C4-2B (cell line): Measurements from ENCODE around the gene ANKRD44.

Source experiments
- ZFX ChIP-seq: fragments of 450-650 bp; IDR thresholded peaks from 2 replicates; pipeline ENCODE4 v1.6.1; 2017
- TF ChIP-seq, protein P1 (sequence below): fragments of 450-650 bp; conservative IDR thresholded peaks from 2 replicates; pipeline ENCODE4 v1.5.1; 2017; ENCODE audit warnings: mild to moderate bottlenecking

DNA sequence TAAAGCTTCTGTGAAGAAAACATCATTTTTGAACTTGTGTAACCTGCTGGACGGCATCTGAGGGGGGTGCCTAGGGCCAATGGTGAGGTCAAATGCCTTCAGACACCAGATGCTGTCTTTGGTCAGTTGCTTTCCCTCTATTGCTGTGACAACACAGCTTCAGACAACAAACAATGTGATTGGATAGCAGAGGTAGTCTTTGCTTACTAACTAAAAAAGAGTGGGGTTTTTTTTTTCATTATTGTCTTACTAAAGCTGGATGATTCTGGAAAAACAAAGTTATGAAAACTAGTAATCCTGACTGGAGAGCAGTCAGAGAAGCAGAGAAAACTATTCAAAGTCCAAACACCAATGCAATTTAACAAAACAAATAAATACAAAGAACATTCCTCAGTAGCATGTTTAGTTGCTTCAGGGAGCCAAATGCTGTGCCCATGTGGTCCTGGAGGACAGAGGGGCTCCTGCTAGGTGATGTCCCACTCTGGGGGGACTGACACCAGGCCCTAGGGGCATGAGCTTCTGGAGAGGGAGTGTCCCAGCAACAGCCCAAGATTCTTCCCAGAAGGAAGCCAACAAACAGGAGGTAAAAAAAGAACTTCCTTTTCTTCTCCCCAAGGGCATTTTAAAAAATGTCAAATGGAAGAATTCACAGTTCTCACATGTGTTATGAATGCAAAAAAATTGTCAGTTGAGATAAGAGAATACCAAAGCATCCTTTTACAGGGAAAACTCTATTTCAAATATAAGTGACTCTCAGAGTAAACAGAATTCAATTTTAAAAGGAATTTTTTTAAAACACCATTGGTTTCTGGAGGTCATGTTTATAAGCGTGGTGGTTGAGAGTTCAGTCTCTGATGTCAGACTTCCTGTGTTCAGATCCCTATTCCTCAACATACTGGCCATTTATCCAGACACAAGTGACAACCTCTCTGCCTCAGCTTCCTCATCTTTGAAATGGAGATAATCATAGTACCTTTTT lies 203.0 kb downstream of the ANKRD44 start:
- no peak for TF ChIP-seq ZFX
- TF ChIP-seq, protein P1, sequence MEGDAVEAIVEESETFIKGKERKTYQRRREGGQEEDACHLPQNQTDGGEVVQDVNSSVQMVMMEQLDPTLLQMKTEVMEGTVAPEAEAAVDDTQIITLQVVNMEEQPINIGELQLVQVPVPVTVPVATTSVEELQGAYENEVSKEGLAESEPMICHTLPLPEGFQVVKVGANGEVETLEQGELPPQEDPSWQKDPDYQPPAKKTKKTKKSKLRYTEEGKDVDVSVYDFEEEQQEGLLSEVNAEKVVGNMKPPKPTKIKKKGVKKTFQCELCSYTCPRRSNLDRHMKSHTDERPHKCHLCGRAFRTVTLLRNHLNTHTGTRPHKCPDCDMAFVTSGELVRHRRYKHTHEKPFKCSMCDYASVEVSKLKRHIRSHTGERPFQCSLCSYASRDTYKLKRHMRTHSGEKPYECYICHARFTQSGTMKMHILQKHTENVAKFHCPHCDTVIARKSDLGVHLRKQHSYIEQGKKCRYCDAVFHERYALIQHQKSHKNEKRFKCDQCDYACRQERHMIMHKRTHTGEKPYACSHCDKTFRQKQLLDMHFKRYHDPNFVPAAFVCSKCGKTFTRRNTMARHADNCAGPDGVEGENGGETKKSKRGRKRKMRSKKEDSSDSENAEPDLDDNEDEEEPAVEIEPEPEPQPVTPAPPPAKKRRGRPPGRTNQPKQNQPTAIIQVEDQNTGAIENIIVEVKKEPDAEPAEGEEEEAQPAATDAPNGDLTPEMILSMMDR: no peak
